Measurements from ENCODE around the gene GAGE10. TPM values are rescaled to one million over a fixed set of nuclear protein-coding genes. Genes with fewer than 3 reads are reported as not detected.
"Not testable (repeated sequence)": the region's sequence is repeated elsewhere in the genome, so short reads cannot be mapped to it uniquely, and the experiment has no call there.

Gene GAGE10
- total and polyA plus RNA-seq, 7 experiments from 2014 or later, result not detected

GRCh38 chrX:49345402-49345801, 42.0 kb downstream of the GAGE10 start:
- DNase-seq; CTCF ChIA-PET; H3K36me3 ChIP-seq (ENCODE audit: control insufficient read depth in 2 of 3, insufficient read depth in 3 of 3, low read length in 3 of 3); ATAC-seq; H3K4me1 ChIP-seq (ENCODE audit: control insufficient read depth in 2 of 2, insufficient read depth in 2 of 2, low read length in 2 of 2); H3K36me3 Mint-ChIP-seq; H3K4me1 Mint-ChIP-seq; H3K4me3 Mint-ChIP-seq; H3K27ac Mint-ChIP-seq; H3K9me3 Mint-ChIP-seq; H3K9me3 ChIP-seq (ENCODE audit: control insufficient read depth in 2 of 3, low read length in 3 of 3); H3K27me3 ChIP-seq (ENCODE audit: control insufficient read depth in 2 of 2, insufficient read depth in 2 of 2, low read length in 2 of 2); H3K27ac ChIP-seq (ENCODE audit: low read depth, low read length); H3K4me3 ChIP-seq (ENCODE audit: low read length); POLR2A ChIA-PET; H3K27me3 Mint-ChIP-seq; intact Hi-C loops (cut with micrococcal nuclease): not testable (repeated sequence)

- H3K4me3 Mint-ChIP-seq; ATAC-seq; intact Hi-C loops (cut with micrococcal nuclease); H3K27ac ChIP-seq (ENCODE audit: low read depth, low read length); H3K27ac Mint-ChIP-seq; H3K9me3 ChIP-seq (ENCODE audit: control insufficient read depth in 2 of 3, low read length in 3 of 3); H3K36me3 ChIP-seq (ENCODE audit: control insufficient read depth in 2 of 3, insufficient read depth in 3 of 3, low read length in 3 of 3); POLR2A ChIA-PET; H3K4me3 ChIP-seq (ENCODE audit: low read length); H3K27me3 Mint-ChIP-seq; H3K36me3 Mint-ChIP-seq; DNase-seq; H3K4me1 Mint-ChIP-seq; H3K9me3 Mint-ChIP-seq; H3K4me1 ChIP-seq (ENCODE audit: control insufficient read depth in 2 of 2, insufficient read depth in 2 of 2, low read length in 2 of 2); CTCF ChIA-PET; H3K27me3 ChIP-seq (ENCODE audit: control insufficient read depth in 2 of 2, insufficient read depth in 2 of 2, low read length in 2 of 2): not testable (repeated sequence)
Measured at GRCh38 chrX:49346150-49346549, 42.7 kb downstream of the GAGE10 start.

Other genes starting within 250 kb of the GAGE10 start
- gene CCDC120, start 244.6 kb upstream of the GAGE10 start, total RNA-seq, result 10 to 100 TPM in 4 of 5 experiments, 1 to 10 TPM in 1; 7.6 to 15.1 (median 11.3) TPM
- gene CCDC120, start 244.6 kb upstream of the GAGE10 start, polyA plus RNA-seq, result 1 to 10 TPM; 1.3 to 1.6 TPM
- gene PRAF2, start 229.6 kb upstream of the GAGE10 start, total RNA-seq, result 10 to 100 TPM; 15.9 to 28.3 (median 20.4) TPM
- gene PRAF2, start 229.6 kb upstream of the GAGE10 start, polyA plus RNA-seq, result 10 to 100 TPM; 46.1 to 56.4 TPM
- gene WDR45, start 223.8 kb upstream of the GAGE10 start, total RNA-seq, result 100 to 1,000 TPM in 2 of 5 experiments, 10 to 100 TPM in 3; 51.4 to 115 (median 80.0) TPM
- gene WDR45, start 223.8 kb upstream of the GAGE10 start, polyA plus RNA-seq, result 10 to 100 TPM; 38.3 to 54.2 TPM
- gene GPKOW, start 179.9 kb upstream of the GAGE10 start, total RNA-seq, result 10 to 100 TPM; 11.3 to 30.9 (median 18.9) TPM
- gene GPKOW, start 179.9 kb upstream of the GAGE10 start, polyA plus RNA-seq, result 10 to 100 TPM; 30.7 to 42.4 TPM
- 1 to 10 TPM; 1.5 to 2.6 (median 2.1) TPM for gene MAGIX, start 140.9 kb upstream of the GAGE10 start, total RNA-seq
- gene MAGIX, start 140.9 kb upstream of the GAGE10 start, polyA plus RNA-seq, result 1 to 10 TPM in 1 of 2 donors, under 1 TPM in 1; 0.38 to 1.0 TPM
- gene PLP2, start 131.7 kb upstream of the GAGE10 start, total RNA-seq, result 100 to 1,000 TPM in 1 of 5 experiments, 10 to 100 TPM in 4; 64.2 to 132 (median 90.5) TPM
- gene PLP2, start 131.7 kb upstream of the GAGE10 start, polyA plus RNA-seq, result 100 to 1,000 TPM; 100 to 129 TPM
- 10 to 100 TPM in 1 of 5 experiments, 1 to 10 TPM in 4; 7.2 to 19.8 (median 9.2) TPM for gene PRICKLE3, start 117.3 kb upstream of the GAGE10 start, total RNA-seq
- 1 to 10 TPM; 1.4 to 4.2 TPM for gene PRICKLE3, start 117.3 kb upstream of the GAGE10 start, polyA plus RNA-seq
- 1 to 10 TPM in 3 of 5 experiments, under 1 TPM in 2; 0.35 to 2.2 (median 1.1) TPM for gene SYP, start 103.5 kb upstream of the GAGE10 start, total RNA-seq
- gene SYP, start 103.5 kb upstream of the GAGE10 start, polyA plus RNA-seq, result under 1 TPM; 0.26 to 0.53 TPM
- 1 to 10 TPM in 4 of 5 experiments, under 1 TPM in 1; 0.58 to 2.2 (median 1.3) TPM for gene CACNA1F, start 70.3 kb upstream of the GAGE10 start, total RNA-seq
- gene CACNA1F, start 70.3 kb upstream of the GAGE10 start, polyA plus RNA-seq, result under 1 TPM in 1 of 2 donors, not detected in 1; 0.12 TPM
- gene CCDC22, start 68.2 kb upstream of the GAGE10 start, total RNA-seq, result 10 to 100 TPM; 19.0 to 34.0 (median 27.6) TPM
- gene CCDC22, start 68.2 kb upstream of the GAGE10 start, polyA plus RNA-seq, result 10 to 100 TPM; 25.3 to 34.9 TPM
- 10 to 100 TPM in 1 of 5 experiments, 1 to 10 TPM in 2, under 1 TPM in 2; 0.50 to 25.3 (median 1.7) TPM for gene FOXP3, start 38.9 kb upstream of the GAGE10 start, total RNA-seq
- under 1 TPM; 0.35 to 0.41 TPM for gene FOXP3, start 38.9 kb upstream of the GAGE10 start, polyA plus RNA-seq
- 10 to 100 TPM in 3 of 5 experiments, 1 to 10 TPM in 2; 8.9 to 16.3 (median 12.3) TPM for gene PPP1R3F, start 33.9 kb upstream of the GAGE10 start, total RNA-seq
- 1 to 10 TPM; 9.1 to 9.5 TPM for gene PPP1R3F, start 33.9 kb upstream of the GAGE10 start, polyA plus RNA-seq
- not detected for gene GAGE12J, start 18.4 kb downstream of the GAGE10 start, total RNA-seq
- not detected for gene GAGE12J, start 18.4 kb downstream of the GAGE10 start, polyA plus RNA-seq
- gene GAGE13, start 27.9 kb downstream of the GAGE10 start, total RNA-seq, result not detected
- gene GAGE13, start 27.9 kb downstream of the GAGE10 start, polyA plus RNA-seq, result not detected
- not detected for gene GAGE12C, start 228.5 kb downstream of the GAGE10 start, total RNA-seq
- not detected for gene GAGE12C, start 228.5 kb downstream of the GAGE10 start, polyA plus RNA-seq
- gene GAGE12D, start 238.1 kb downstream of the GAGE10 start, total RNA-seq, result not detected
- gene GAGE12D, start 238.1 kb downstream of the GAGE10 start, polyA plus RNA-seq, result not detected
- not detected for gene GAGE12E, start 247.6 kb downstream of the GAGE10 start, total RNA-seq
- not detected for gene GAGE12E, start 247.6 kb downstream of the GAGE10 start, polyA plus RNA-seq